ENCODE data around the gene VAMP1.
A peak's percentile ranks its signal among the peaks of the same experiment; 100 is the strongest.

VAMP1 gene

GRCh38 chr12:6430124-6430989, 40.1 kb downstream of the VAMP1 start (continued):
- TF ChIP-seq ZBTB10 (tag by site-specific recombination; IDR thresholded peaks at IDR 0.05) = no peak
- TF ChIP-seq ZNF112 (tag by site-specific recombination; IDR thresholded peaks at IDR 0.05) = no peak
- no peak for TF ChIP-seq ZNF404 (tag by site-specific recombination; IDR thresholded peaks at IDR 0.05)
- no peak for TF ChIP-seq ZSCAN16 (tag by site-specific recombination; IDR thresholded peaks at IDR 0.05)
- no peak for TF ChIP-seq BCL11A (tag by site-specific recombination; IDR thresholded peaks at IDR 0.05; ENCODE audit: low read depth)
- TF ChIP-seq ZNF366 (tag by site-specific recombination; conservative IDR thresholded peaks at IDR 0.05) = no peak
- no peak for TF ChIP-seq MZF1 (tag by site-specific recombination; IDR thresholded peaks at IDR 0.05; ENCODE audit: borderline replicate concordance)
- TF ChIP-seq ZNF501 (tag by site-specific recombination; IDR thresholded peaks at IDR 0.05) = no peak
- no peak for TF ChIP-seq ZNF623 (tag by site-specific recombination; IDR thresholded peaks at IDR 0.05)
- TF ChIP-seq ZNF600 (tag by site-specific recombination; IDR thresholded peaks at IDR 0.05) = peak; percentile 86
- no peak for TF ChIP-seq ZNF558 (tag by site-specific recombination; IDR thresholded peaks at IDR 0.05)
- no peak for TF ChIP-seq ZBTB49 (tag by site-specific recombination; IDR thresholded peaks at IDR 0.05; ENCODE audit: low read depth)
- TF ChIP-seq ZNF561 (tag by site-specific recombination; IDR thresholded peaks at IDR 0.05; ENCODE audit: borderline replicate concordance) = no peak
- TF ChIP-seq ZNF292 (tag by site-specific recombination; IDR thresholded peaks at IDR 0.05; ENCODE audit: borderline replicate concordance, low read depth) = no peak
- no peak for TF ChIP-seq YY2 (tag by site-specific recombination; IDR thresholded peaks at IDR 0.05)
- TF ChIP-seq ZNF350 (tag by site-specific recombination; IDR thresholded peaks at IDR 0.05) = no peak
- no peak for TF ChIP-seq ZNF639 (tag by site-specific recombination; IDR thresholded peaks at IDR 0.05)
- no peak for TF ChIP-seq GLIS2 (tag by site-specific recombination; IDR thresholded peaks at IDR 0.05)
- TF ChIP-seq ZNF660 (tag by site-specific recombination; IDR thresholded peaks at IDR 0.05) = peak; percentile 73
- no peak for TF ChIP-seq ZNF624 (tag by site-specific recombination; IDR thresholded peaks at IDR 0.05)
- no peak for TF ChIP-seq AEBP2 (tag by site-specific recombination; IDR thresholded peaks at IDR 0.05; ENCODE audit: borderline replicate concordance)
- TF ChIP-seq ZSCAN18 (tag by site-specific recombination; IDR thresholded peaks at IDR 0.05) = no peak
- TF ChIP-seq ZNF121 (tag by site-specific recombination; IDR thresholded peaks at IDR 0.05) = no peak
- TF ChIP-seq HOXD13 (CRISPR knock-in tag; IDR thresholded peaks at IDR 0.05; ENCODE audit: borderline replicate concordance) = no peak
- no peak for TF ChIP-seq ZNF548 (tag by site-specific recombination; IDR thresholded peaks at IDR 0.05)
- no peak for TF ChIP-seq ZNF792 (tag by site-specific recombination; IDR thresholded peaks at IDR 0.05)
- no peak for TF ChIP-seq ZNF610 (tag by site-specific recombination; IDR thresholded peaks at IDR 0.05; ENCODE audit: borderline replicate concordance)
- no peak for TF ChIP-seq ZNF658 (tag by site-specific recombination; IDR thresholded peaks at IDR 0.05)
- no peak for TF ChIP-seq ZNF146 (tag by site-specific recombination; IDR thresholded peaks at IDR 0.05)
- TF ChIP-seq GFI1B (tag by site-specific recombination; IDR thresholded peaks at IDR 0.05) = no peak
- no peak for TF ChIP-seq ZNF394 (tag by site-specific recombination; IDR thresholded peaks at IDR 0.05; ENCODE audit: borderline replicate concordance)
- TF ChIP-seq ZNF473 (tag by site-specific recombination; IDR thresholded peaks at IDR 0.05) = no peak
